HepG2 (cell line): ENCODE measurements around the gene EIF4G2. TPM values are rescaled to one million over a fixed set of nuclear protein-coding genes. Genes with fewer than 3 reads are reported as not detected.

ENCODE experiments used
- CHD4 ChIP-seq: fragments of 200-600 bp; sonication (generic); IDR thresholded peaks from 2 replicates; pipeline ENCODE4 v1.7.0; 2017; ENCODE audit warnings: mild to moderate bottlenecking, low read length, borderline replicate concordance
- EED ChIP-seq: sonication (generic); formaldehyde crosslinking; IDR thresholded peaks from 2 replicates; pipeline ENCODE4 v1.5.0; 2020; ENCODE audit warnings: mild to moderate bottlenecking, missing genetic modification reagents
- ELF3 ChIP-seq: IDR thresholded peaks from 2 replicates; pipeline ENCODE4 v1.6.1; 2016; ENCODE audit warnings: missing genetic modification reagents, missing compliant biosample characterization
- FOSL1 ChIP-seq: sonication (generic); formaldehyde crosslinking; IDR thresholded peaks from 2 replicates; pipeline ENCODE4 v1.9.0; 2021; ENCODE audit warnings: missing genetic modification reagents, borderline replicate concordance
- MAFF ChIP-seq: IDR thresholded peaks from 2 replicates; pipeline ENCODE4 v1.6.1; 2011; ENCODE audit warnings: low read depth, low read length, improper control_type of control experiment
- NBN ChIP-seq: fragments of 450-650 bp; conservative IDR thresholded peaks from 2 replicates; pipeline ENCODE4 v1.6.1; 2017
- POLR2AphosphoS2 ChIP-seq: IDR thresholded peaks from 2 replicates; pipeline ENCODE4 v1.6.1; 2011; ENCODE audit warnings: low read depth, low read length, improper control_type of control experiment
- TARDBP ChIP-seq: sonication (generic); formaldehyde crosslinking; IDR thresholded peaks from 2 replicates; pipeline ENCODE4 v1.8.0; 2022; ENCODE audit warnings: mild to moderate bottlenecking, missing genetic modification reagents
- TBL1XR1 ChIP-seq: fragments of 150-350 bp; IDR thresholded peaks from 2 replicates; pipeline ENCODE4 v1.6.1; 2014; ENCODE audit warnings: borderline replicate concordance, low read length; ENCODE audit not compliant: partially characterized antibody
- TEAD3 ChIP-seq: optimal IDR thresholded peaks from 2 replicates; pipeline ENCODE3; 2016; ENCODE audit warnings: borderline replicate concordance
- XBP1 ChIP-seq: sonication (generic); formaldehyde crosslinking; IDR thresholded peaks from 2 replicates; pipeline ENCODE4 v1.5.0; 2020; ENCODE audit warnings: missing genetic modification reagents
- YEATS4 ChIP-seq: sonication (generic); formaldehyde crosslinking; IDR thresholded peaks from 2 replicates; pipeline ENCODE4 v1.4.0; 2020; ENCODE audit warnings: missing genetic modification reagents, borderline replicate concordance
- ZFP36L1 ChIP-seq: sonication (generic); formaldehyde crosslinking; IDR thresholded peaks from 2 replicates; pipeline ENCODE4 v1.8.0; 2022; ENCODE audit warnings: mild to moderate bottlenecking, missing genetic modification reagents, moderate library complexity
- ZNF207 ChIP-seq: fragments of 450-650 bp; IDR thresholded peaks from 2 replicates; pipeline ENCODE4 v1.6.1; 2016; ENCODE audit warnings: antibody characterized with exemption, borderline replicate concordance
- ZNF343 ChIP-seq: sonication (generic); formaldehyde crosslinking; IDR thresholded peaks from 2 replicates; pipeline ENCODE4 v1.4.0; 2020; ENCODE audit warnings: mild to moderate bottlenecking, missing genetic modification reagents
- ZNF75D ChIP-seq: sonication (generic); formaldehyde crosslinking; IDR thresholded peaks from 2 replicates; pipeline ENCODE4 v1.8.1; 2023; ENCODE audit warnings: missing genetic modification reagents, mild to moderate bottlenecking, borderline replicate concordance
- polyA plus RNA-seq, 8 experiments: library from polyadenylated mRNA; depleted of rRNA in 3 of 8; stranded (reverse) in 7 of 8; unstranded in 1 of 8; fragments of >200 nt; fragmentation: Illumina TruSeq in 4 of 8; extraction: Trizol in 4 of 8; gene quantifications; 2 replicates each; pipeline versions ENCODE4 v1.2.1 to v1.2.3, GENCODE V29; 2011 to 2016; ENCODE audit warnings: low read depth in 4 of 8, missing spikeins in 1 of 8, mixed read lengths in 1 of 8; ENCODE audit not compliant: insufficient read depth in 1 of 8
- total RNA-seq, 5 experiments: library from RNA; depleted of rRNA; stranded (reverse); fragments of >200 nt; fragmentation: Illumina TruSeq; extraction: Trizol; gene quantifications; 2 replicates each; pipeline ENCODE4 v1.2.3, GENCODE V29; 2016; ENCODE audit warnings: low read depth in 1 of 5
- TF ChIP-seq, protein P1 (sequence below): sonication (generic); formaldehyde crosslinking; IDR thresholded peaks from 2 replicates; pipeline ENCODE4 v1.5.0; 2020; ENCODE audit warnings: mild to moderate bottlenecking, missing genetic modification reagents, borderline replicate concordance
- TF ChIP-seq, protein P2 (sequence below), 2 experiments: sonication (generic) in 1 of 2; formaldehyde crosslinking in 1 of 2; IDR thresholded peaks; 2 replicates each; pipeline versions ENCODE4 v1.4.0 to v1.6.1; 2018 to 2020; ENCODE audit warnings: missing genetic modification reagents in 2 of 2, borderline replicate concordance in 1 of 2, low read depth in 1 of 2, mild to moderate bottlenecking in 1 of 2, missing biosample characterization in 1 of 2
- TF ChIP-seq, protein P3 (sequence below): IDR thresholded peaks from 2 replicates; pipeline ENCODE4 v1.6.1; 2016; ENCODE audit warnings: low read depth

EIF4G2 gene
- total and polyA plus RNA-seq, 2 of the 13 experiments (the other 11 are each of a cell fraction or from before 2014, with no cell fraction given): 362 to 546 TPM

- TF ChIP-seq, protein P1, sequence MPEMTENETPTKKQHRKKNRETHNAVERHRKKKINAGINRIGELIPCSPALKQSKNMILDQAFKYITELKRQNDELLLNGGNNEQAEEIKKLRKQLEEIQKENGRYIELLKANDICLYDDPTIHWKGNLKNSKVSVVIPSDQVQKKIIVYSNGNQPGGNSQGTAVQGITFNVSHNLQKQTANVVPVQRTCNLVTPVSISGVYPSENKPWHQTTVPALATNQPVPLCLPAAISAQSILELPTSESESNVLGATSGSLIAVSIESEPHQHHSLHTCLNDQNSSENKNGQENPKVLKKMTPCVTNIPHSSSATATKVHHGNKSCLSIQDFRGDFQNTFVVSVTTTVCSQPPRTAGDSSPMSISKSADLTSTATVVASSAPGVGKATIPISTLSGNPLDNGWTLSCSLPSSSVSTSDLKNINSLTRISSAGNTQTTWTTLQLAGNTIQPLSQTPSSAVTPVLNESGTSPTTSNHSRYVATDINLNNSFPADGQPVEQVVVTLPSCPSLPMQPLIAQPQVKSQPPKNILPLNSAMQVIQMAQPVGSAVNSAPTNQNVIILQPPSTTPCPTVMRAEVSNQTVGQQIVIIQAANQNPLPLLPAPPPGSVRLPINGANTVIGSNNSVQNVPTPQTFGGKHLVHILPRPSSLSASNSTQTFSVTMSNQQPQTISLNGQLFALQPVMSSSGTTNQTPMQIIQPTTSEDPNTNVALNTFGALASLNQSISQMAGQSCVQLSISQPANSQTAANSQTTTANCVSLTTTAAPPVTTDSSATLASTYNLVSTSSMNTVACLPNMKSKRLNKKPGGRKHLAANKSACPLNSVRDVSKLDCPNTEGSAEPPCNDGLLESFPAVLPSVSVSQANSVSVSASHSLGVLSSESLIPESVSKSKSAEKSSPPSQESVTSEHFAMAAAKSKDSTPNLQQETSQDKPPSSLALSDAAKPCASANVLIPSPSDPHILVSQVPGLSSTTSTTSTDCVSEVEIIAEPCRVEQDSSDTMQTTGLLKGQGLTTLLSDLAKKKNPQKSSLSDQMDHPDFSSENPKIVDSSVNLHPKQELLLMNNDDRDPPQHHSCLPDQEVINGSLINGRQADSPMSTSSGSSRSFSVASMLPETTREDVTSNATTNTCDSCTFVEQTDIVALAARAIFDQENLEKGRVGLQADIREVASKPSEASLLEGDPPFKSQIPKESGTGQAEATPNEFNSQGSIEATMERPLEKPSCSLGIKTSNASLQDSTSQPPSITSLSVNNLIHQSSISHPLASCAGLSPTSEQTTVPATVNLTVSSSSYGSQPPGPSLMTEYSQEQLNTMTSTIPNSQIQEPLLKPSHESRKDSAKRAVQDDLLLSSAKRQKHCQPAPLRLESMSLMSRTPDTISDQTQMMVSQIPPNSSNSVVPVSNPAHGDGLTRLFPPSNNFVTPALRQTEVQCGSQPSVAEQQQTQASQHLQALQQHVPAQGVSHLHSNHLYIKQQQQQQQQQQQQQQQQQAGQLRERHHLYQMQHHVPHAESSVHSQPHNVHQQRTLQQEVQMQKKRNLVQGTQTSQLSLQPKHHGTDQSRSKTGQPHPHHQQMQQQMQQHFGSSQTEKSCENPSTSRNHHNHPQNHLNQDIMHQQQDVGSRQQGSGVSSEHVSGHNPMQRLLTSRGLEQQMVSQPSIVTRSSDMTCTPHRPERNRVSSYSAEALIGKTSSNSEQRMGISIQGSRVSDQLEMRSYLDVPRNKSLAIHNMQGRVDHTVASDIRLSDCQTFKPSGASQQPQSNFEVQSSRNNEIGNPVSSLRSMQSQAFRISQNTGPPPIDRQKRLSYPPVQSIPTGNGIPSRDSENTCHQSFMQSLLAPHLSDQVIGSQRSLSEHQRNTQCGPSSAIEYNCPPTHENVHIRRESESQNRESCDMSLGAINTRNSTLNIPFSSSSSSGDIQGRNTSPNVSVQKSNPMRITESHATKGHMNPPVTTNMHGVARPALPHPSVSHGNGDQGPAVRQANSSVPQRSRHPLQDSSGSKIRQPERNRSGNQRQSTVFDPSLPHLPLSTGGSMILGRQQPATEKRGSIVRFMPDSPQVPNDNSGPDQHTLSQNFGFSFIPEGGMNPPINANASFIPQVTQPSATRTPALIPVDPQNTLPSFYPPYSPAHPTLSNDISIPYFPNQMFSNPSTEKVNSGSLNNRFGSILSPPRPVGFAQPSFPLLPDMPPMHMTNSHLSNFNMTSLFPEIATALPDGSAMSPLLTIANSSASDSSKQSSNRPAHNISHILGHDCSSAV (CRISPR knock-in tag): peak; percentile 78; the same call in 1 of the 2 replicates
- TF ChIP-seq TEAD3 (CRISPR knock-in tag) (peak; percentile 20), ZNF207 (no peak), ZFP36L1 (CRISPR knock-in tag) (peak; percentile 98), MAFF (no peak), TARDBP (CRISPR knock-in tag) (peak; percentile 86), CHD4 (0 out of 2 replicates have a peak, but pooled peaks have one; percentile 14), EED (no peak), NBN (no peak), POLR2AphosphoS2 (no peak), ZNF343 (peak; percentile 90), TBL1XR1 (no peak), FOSL1 (CRISPR knock-in tag) (no peak), XBP1 (CRISPR knock-in tag) (peak; percentile 81; the same call in 1 of the 2 replicates), ZNF75D (CRISPR knock-in tag) (no peak), ELF3 (CRISPR knock-in tag) (peak; percentile 74), YEATS4 (CRISPR knock-in tag) (peak; percentile 81)
- TF ChIP-seq, protein P2, sequence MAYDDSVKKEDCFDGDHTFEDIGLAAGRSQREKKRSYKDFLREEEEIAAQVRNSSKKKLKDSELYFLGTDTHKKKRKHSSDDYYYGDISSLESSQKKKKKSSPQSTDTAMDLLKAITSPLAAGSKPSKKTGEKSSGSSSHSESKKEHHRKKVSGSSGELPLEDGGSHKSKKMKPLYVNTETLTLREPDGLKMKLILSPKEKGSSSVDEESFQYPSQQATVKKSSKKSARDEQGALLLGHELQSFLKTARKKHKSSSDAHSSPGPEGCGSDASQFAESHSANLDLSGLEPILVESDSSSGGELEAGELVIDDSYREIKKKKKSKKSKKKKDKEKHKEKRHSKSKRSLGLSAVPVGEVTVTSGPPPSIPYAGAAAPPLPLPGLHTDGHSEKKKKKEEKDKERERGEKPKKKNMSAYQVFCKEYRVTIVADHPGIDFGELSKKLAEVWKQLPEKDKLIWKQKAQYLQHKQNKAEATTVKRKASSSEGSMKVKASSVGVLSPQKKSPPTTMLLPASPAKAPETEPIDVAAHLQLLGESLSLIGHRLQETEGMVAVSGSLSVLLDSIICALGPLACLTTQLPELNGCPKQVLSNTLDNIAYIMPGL (CRISPR knock-in tag; IDR thresholded peaks at IDR 0.05; ENCODE audit: borderline replicate concordance in 1 of 2, low read depth in 1 of 2): peak; percentile 88 to 95
- TF ChIP-seq, protein P3, sequence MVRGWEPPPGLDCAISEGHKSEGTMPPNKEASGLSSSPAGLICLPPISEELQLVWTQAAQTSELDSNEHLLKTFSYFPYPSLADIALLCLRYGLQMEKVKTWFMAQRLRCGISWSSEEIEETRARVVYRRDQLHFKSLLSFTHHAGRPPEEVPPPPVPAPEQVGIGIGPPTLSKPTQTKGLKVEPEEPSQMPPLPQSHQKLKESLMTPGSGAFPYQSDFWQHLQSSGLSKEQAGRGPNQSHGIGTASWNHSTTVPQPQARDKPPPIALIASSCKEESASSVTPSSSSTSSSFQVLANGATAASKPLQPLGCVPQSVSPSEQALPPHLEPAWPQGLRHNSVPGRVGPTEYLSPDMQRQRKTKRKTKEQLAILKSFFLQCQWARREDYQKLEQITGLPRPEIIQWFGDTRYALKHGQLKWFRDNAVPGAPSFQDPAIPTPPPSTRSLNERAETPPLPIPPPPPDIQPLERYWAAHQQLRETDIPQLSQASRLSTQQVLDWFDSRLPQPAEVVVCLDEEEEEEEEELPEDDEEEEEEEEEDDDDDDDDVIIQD: 0 out of 2 replicates have a peak, but pooled peaks have one; percentile 69
These were observed 57.7 kb downstream of the EIF4G2 start, which contains the start of gene CTR9 (continued) for GRCh38 chr11:10750838-10751580.
